ENCODE measurements around the gene PARVA.
"Not testable (repeated sequence)": the region's sequence is repeated elsewhere in the genome, so short reads cannot be mapped to it uniquely, and the experiment has no call there.

GRCh38 chr11:12520576-12520975 lies 143.2 kb downstream of the PARVA start:
- TF ChIP-seq POLR2AphosphoS5, POLR2A, TAF1 (IDR thresholded peaks at IDR 0.05; ENCODE audit: low read depth, low read length): not testable (repeated sequence)

Data from GM12891 (cell line).